AG04450 (cell line): Measurements from ENCODE around the gene JHY. TPM values are rescaled to one million over a fixed set of nuclear protein-coding genes. Genes with fewer than 3 reads are reported as not detected.

Experiments used
- CTCF ChIA-PET: fragments of 300-600, 350-600 bp; formaldehyde crosslinking; extraction: SDS; loops from one replicate; lab custom pipeline; 2022; ENCODE audit warnings: antibody characterized with exemption, inconsistent platforms; lab: Charles Lee
- POLR2A ChIA-PET: fragments of 350-600 bp; formaldehyde crosslinking; extraction: SDS; loops from one replicate; lab custom pipeline; 2021; ENCODE audit warnings: antibody characterized with exemption, inconsistent platforms; lab: Yijun Ruan, JAX
- DNase-seq: peaks from one replicate; pipeline ENCODE4 v3.0.0-alpha.2; 2011; ENCODE audit warnings: low read depth, low spot score
- H3K27ac ChIP-seq: one replicate; pipeline ENCODE4 v1.5.1; 2012; ENCODE audit warnings: low read depth, low read length, control low read depth
- H3K27me3 ChIP-seq: one replicate; pipeline ENCODE4 v1.6.0; 2012; ENCODE audit warnings: low read length; ENCODE audit not compliant: control insufficient read depth, insufficient read depth
- H3K4me3 ChIP-seq: 2 replicates; pipeline ENCODE4 v1.5.1; 2011; ENCODE audit warnings: mild to moderate bottlenecking, low read depth, low read length, control low read depth
- H3K9me3 ChIP-seq: 2 replicates; pipeline ENCODE4 v1.5.1; 2012; ENCODE audit warnings: low read length; ENCODE audit not compliant: control insufficient read depth, insufficient read depth
- CTCF ChIP-seq: IDR thresholded peaks from 2 replicates; pipeline ENCODE4 v1.5.1; 2011; ENCODE audit warnings: low read depth, low read length, control low read depth, inconsistent platforms
- polyA plus RNA-seq: library from polyadenylated mRNA; depleted of rRNA; stranded (reverse); fragments of >200 nt; gene quantifications from 2 replicates; pipeline ENCODE4 v1.2.3, GENCODE V29; 2011

The JHY gene
- polyA plus RNA-seq, 1 experiment = 1.4 TPM

GRCh38 chr11:122922893-122923292 lies 40.3 kb downstream of the JHY start:
- Histone ChIP-seq H3K4me3 (no peak overlapping the region), H3K9me3 (no peaks in the 10 kb centered on the region), H3K27me3 (peaks cover 4% of the 10 kb centered on the region), H3K27ac (no peak overlapping the region)
- no peak for TF ChIP-seq CTCF
- no peak for DNase-seq
- ChIA-PET POLR2A (no interaction called here), CTCF (interaction anchor here (0.7 kb wide), 1 partner anchor 8 kb away, joined by 3 read pairs; no protein-coding TSS in a partner anchor)

GRCh38 chr11:122923302-122923701 lies 40.7 kb downstream of the JHY start:
- no peak overlapping the region for H3K4me3 ChIP-seq
- H3K9me3 ChIP-seq = no peaks in the 10 kb centered on the region
- H3K27ac ChIP-seq = no peak overlapping the region
- DNase-seq = no peak
- ChIA-PET POLR2A (no interaction called here), CTCF (interaction anchor here (0.7 kb wide), 1 partner anchor 8 kb away, joined by 3 read pairs; no protein-coding TSS in a partner anchor)
- no peak for TF ChIP-seq CTCF
- H3K27me3 ChIP-seq = peaks cover 4% of the 10 kb centered on the region

GRCh38 chr11:122931510-122931909 lies 49.0 kb downstream of the JHY start:
- Histone ChIP-seq H3K27ac (no peak overlapping the region), H3K27me3 (peaks cover 6% of the 10 kb centered on the region), H3K9me3 (no peaks in the 10 kb centered on the region), H3K4me3 (no peak overlapping the region)
- ChIA-PET CTCF (no interaction called here), POLR2A (no interaction called here)
- no peak for DNase-seq
- no peak for TF ChIP-seq CTCF

DNA sequence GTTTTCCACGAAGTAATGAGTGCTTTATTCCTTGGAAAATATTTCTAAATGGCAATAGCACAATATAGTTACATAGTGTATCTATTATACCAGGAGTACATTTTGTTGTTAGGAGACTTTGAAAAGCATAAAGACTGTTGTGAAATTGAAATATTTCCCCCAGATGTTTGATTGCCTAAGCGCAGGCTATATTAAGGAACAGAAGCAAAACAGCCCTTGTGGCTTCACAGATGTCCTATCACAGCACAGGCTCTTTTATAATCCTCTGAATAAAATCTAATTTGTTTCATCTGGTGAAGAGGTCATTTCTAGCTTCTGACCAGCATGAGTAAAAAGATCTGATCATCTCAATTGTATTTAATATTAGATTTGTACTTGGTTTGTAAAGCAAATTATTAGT lies 50.9 kb downstream of the JHY start:
- ChIA-PET POLR2A (no interaction called here), CTCF (interaction anchor here (0.9 to 2.1 kb wide), 2 partner anchors 70 to 352 kb away, joined by 3 to 6 read pairs; no protein-coding TSS in a partner anchor)
- no peak overlapping the region for H3K4me3 ChIP-seq

GRCh38 chr11:122937983-122938382 lies 55.4 kb downstream of the JHY start:
- no peak for TF ChIP-seq CTCF
- Histone ChIP-seq H3K27me3 (peaks cover 8% of the 10 kb centered on the region), H3K27ac (no peak overlapping the region), H3K9me3 (no peaks in the 10 kb centered on the region), H3K4me3 (no peak overlapping the region)
- ChIA-PET CTCF (no interaction called here), POLR2A (no interaction called here)
- no peak for DNase-seq

More for the DNA sequence above, 50.9 kb downstream of the JHY start:
- peaks cover 9% of the 10 kb centered on the region for H3K27me3 ChIP-seq
- DNase-seq = no peak
- no peak for TF ChIP-seq CTCF
- no peak overlapping the region for H3K27ac ChIP-seq
- no peaks in the 10 kb centered on the region for H3K9me3 ChIP-seq
